ENCODE measurements around the gene CASKIN1.

DNA sequence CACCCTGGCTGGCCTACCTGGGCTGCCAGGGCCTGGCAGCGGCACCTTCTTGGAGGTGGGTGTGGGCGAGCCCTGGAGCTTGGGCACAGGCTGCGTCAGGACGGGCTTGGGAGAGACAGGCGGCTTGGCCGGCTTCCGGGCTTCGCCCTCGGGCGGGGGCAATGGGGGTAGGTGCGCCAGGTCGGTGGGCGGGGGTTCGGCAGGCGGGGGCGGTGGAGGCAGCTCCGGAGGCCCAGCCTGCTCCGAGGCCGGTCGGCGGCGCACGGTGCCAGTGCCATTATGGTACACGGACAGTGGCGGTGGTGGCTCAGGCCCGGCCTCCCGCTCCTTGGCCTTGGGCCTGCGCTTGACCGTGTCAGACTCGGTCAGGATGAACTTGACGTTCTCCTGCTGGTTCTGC, 16.8 kb downstream of the CASKIN1 start:
- TF ChIP-seq, protein P1, sequence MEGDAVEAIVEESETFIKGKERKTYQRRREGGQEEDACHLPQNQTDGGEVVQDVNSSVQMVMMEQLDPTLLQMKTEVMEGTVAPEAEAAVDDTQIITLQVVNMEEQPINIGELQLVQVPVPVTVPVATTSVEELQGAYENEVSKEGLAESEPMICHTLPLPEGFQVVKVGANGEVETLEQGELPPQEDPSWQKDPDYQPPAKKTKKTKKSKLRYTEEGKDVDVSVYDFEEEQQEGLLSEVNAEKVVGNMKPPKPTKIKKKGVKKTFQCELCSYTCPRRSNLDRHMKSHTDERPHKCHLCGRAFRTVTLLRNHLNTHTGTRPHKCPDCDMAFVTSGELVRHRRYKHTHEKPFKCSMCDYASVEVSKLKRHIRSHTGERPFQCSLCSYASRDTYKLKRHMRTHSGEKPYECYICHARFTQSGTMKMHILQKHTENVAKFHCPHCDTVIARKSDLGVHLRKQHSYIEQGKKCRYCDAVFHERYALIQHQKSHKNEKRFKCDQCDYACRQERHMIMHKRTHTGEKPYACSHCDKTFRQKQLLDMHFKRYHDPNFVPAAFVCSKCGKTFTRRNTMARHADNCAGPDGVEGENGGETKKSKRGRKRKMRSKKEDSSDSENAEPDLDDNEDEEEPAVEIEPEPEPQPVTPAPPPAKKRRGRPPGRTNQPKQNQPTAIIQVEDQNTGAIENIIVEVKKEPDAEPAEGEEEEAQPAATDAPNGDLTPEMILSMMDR (IDR thresholded peaks at IDR 0.05; ENCODE audit: insufficient read depth, low read length, poor library complexity, severe bottlenecking) = no peak
- no peak for TF ChIP-seq EZH2phosphoT487 (conservative IDR thresholded peaks at IDR 0.05; ENCODE audit: low read length)
